Measurements from ENCODE around the gene PSMD2.
"Not testable (repeated sequence)": the region's sequence is repeated elsewhere in the genome, so short reads cannot be mapped to it uniquely, and the experiment has no call there.

The PSMD2 gene

DNA sequence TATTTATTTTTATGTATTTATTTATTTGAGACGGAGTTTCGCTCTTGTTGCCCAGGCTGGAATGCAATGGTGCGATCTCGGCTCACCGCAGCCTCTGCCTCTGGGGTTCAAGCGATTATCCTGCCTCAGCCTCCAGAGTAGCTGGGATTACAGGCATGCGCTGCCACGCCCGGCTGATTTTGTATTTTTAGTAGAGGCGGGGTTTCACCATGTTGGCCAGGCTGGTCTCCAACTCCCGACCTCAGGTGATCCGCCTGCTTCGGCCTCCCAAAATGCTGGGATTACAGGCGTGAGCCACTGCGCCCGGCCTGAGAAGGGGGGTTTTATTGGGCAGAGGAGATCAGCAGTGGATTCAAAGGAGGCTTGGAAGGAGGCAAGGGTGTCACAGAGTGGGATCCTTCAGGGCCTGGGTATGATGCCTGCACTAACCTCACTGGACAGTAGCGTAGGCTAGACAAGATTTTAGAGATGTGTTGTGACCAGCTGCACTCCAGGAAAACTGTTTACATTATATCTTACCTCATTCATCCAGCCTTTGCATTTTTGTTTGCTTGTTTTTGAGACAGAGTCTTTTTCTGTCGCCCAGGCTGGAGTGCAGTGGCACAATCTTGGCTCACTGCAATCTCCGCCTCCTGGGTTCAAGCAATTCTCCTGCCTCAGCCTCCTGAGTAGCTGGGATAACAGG lies 40.6 kb downstream of the PSMD2 start:
- DNase-seq (ENCODE audit: low spot score), result not testable (repeated sequence)

DNA sequence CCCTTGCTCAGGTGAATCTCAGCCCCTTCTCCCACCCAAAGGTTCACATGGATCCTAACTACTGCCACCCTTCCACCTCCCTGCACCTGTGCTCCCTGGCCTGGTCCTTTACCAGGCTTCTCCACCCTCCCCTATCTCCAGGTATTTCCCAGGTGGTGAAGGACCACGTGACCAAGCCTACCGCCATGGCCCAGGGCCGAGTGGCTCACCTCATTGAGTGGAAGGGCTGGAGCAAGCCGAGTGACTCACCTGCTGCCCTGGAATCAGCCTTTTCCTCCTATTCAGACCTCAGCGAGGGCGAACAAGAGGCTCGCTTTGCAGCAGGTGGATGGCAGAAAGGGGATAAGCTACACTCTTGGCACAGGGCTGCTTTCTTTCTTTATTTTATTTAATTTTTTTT lies 42.9 kb downstream of the PSMD2 start:
- no peak for DNase-seq (ENCODE audit: low spot score)

DNA sequence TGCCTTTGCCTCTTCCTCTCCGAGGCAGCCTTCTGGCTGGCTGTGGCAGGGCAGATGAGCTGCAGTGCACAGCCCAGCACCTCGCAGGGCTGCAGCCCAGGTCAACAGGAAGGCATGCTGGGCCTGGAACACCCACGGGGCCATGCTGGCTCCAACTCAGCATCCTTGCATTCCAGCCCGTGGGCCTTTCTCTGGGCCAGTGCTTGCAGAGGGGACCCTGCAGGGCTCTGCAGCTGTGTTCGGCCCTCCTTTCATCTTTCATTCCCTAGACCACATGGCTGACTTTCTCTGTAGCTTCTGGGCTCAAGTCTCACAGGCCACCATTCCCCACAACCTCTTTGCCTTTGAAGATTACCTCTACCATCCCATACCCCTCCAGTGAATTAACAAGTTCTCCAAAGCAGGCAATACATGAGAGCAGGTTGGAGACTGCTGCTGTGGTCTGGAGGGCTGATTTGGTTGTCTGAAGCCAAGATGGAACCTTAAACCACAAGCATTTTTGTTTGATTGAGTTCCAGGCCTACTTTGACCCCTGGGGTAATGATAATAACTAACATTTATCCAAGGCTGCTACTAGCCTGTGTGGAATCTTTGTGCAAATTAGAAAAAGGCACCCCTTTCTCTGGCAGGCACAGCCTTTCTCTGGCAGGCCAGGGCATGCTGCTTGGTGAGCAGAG lies 44.3 kb downstream of the PSMD2 start:
- DNase-seq (ENCODE audit: low spot score), result no peak

DNA sequence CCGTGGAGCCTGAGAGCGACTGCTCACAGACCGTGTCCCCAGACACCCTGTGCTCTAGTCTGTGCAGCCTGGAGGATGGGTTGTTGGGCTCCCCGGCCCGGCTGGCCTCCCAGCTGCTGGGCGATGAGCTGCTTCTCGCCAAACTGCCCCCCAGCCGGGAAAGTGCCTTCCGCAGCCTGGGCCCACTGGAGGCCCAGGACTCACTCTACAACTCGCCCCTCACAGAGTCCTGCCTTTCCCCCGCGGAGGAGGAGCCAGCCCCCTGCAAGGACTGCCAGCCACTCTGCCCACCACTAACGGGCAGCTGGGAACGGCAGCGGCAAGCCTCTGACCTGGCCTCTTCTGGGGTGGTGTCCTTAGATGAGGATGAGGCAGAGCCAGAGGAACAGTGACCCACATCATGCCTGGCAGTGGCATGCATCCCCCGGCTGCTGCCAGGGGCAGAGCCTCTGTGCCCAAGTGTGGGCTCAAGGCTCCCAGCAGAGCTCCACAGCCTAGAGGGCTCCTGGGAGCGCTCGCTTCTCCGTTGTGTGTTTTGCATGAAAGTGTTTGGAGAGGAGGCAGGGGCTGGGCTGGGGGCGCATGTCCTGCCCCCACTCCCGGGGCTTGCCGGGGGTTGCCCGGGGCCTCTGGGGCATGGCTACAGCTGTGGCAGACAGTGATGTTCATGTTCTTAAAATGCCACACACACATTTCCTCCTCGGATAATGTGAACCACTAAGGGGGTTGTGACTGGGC lies 45.7 kb downstream of the PSMD2 start:
- DNase-seq (ENCODE audit: low spot score), result no peak

DNA sequence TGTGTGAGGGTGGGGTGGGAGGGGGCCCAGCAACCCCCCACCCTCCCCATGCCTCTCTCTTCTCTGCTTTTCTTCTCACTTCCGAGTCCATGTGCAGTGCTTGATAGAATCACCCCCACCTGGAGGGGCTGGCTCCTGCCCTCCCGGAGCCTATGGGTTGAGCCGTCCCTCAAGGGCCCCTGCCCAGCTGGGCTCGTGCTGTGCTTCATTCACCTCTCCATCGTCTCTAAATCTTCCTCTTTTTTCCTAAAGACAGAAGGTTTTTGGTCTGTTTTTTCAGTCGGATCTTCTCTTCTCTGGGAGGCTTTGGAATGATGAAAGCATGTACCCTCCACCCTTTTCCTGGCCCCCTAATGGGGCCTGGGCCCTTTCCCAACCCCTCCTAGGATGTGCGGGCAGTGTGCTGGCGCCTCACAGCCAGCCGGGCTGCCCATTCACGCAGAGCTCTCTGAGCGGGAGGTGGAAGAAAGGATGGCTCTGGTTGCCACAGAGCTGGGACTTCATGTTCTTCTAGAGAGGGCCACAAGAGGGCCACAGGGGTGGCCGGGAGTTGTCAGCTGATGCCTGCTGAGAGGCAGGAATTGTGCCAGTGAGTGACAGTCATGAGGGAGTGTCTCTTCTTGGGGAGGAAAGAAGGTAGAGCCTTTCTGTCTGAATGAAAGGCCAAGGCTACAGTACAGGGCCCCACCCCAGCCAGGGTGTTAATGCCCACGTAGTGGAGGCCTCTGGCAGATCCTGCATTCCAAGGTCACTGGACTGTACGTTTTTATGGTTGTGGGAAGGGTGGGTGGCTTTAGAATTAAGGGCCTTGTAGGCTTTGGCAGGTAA lies 46.5 kb downstream of the PSMD2 start:
- DNase-seq (ENCODE audit: low spot score), result peak; percentile 84

DNA sequence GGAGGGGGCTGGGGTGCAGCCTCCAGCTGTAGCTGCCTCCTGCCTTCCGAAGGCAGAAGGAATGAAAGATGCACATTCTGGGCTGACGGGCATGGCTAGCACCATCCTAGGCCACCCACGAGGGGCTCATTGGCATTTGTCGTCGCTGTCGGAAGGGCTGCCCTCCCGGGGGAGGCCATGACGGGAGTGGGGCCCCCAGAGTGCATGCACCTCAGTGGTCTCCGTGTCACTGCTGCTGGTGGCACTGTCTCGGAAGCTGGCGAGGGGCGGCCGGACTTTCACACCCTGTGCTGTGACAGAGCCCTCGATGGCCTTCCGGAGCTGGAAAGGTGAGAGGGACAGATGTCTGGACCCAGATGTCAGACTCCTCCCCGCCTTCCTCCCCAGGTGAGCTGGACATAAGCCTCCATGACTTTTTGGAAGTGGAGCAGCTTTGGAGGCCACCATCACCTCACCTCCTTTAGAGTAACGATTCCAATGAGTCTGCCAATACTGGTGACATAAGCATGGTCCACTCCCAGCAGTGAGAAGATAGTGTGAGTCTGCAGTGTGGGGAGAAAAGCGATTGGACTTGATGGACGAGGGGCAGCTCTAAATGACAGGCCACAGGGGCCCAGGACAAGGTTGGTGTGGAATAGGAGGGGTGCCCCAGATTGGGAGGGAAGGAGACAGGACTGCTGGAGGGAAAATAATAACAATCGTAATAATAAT lies 47.6 kb downstream of the PSMD2 start:
- DNase-seq (ENCODE audit: low spot score), result no peak

DNA sequence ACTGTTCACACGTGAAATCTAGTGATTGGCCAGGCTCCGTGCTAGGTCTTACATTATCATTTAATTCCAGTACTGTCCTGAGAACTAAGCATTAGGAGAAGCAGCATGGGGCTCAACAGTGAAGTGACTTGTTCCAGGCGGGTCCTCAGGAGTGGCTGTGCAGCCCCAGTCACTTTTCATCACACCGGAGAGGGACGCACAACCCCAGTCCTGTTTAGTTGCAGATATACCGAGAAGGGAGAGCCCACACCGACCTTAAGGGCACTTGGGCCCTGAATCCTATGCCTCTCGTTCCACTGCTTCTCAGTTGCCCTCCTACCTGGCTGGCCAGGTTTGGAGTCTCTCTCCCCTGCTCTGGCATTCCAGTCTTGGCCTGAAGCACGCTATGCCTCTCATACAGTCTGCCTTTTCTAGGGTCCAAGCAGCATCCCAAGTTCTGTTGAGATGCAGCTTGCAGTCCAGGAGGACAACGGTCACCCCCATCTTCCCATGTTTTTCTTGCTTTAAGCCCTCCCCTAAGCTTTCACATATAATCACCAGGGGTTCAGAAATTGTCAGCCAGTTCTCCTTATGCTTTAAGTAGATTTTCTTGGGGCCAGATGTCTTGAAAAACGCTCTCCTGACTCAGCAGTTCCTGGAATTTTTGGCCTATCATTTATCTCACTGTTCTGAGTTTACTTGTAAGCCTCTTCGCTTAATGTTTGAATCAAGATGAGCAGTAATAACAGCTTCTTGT lies 48.4 kb downstream of the PSMD2 start:
- no peak for DNase-seq (ENCODE audit: low spot score)

DNA sequence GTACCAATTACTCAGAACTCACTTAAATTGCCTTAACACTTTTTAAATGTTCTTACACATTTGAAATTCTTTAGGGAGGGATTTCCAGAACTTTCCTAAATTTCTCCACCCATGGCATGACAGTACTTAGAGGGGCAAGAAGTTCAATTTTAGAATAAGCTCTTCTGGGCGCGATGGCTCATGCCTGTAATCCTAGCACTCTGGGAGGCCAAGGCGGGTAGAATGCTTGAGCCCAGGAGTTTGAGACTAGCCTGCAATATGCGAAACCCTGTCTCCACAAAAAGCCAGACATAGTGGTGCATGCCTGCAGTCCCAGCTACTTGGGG lies 49.0 kb downstream of the PSMD2 start:
- DNase-seq (ENCODE audit: low spot score), result no peak

DNA sequence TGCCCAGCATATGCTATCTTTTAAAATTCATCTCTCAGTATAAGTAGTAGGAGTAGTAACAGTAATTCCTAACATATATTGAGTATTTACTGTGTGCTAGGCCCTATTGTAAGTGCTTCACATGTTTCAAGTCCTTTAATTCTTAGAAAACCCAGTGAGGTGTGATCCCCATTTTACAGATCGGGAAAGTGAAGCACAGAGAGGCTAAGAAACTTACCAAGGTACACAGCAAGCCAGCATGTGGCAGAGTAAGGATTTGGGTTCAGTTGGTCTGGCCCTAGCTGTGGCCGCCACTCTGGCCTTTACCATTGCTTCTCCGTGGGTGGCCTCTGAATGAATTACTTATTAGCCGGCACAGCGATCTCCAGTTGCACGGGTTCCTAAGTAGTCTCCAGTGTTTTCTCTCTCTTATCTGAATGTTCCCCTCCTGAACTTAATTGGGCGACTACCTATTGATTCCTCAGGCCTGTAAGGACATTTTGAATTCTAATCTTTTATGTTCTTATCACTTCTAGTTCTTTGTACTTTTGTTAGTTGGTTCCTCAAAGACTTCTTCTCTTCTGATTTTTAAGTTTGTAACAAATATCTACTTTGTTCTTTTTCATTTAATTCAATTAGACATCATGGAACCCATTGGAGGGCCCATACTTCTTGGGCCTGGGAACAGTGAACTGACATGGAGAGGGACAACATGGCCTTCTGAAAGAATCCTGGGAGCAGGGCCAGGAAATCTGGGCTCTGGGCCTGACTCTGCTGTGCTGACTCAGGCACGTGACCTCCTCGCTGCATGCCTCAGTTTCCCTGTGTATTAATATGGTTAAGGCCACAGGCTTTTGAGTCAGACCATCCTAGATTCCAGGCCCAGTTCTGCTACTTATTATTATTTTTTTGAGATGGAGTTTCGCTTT lies 50.8 kb downstream of the PSMD2 start:
- no peak for DNase-seq (ENCODE audit: low spot score)

DNA sequence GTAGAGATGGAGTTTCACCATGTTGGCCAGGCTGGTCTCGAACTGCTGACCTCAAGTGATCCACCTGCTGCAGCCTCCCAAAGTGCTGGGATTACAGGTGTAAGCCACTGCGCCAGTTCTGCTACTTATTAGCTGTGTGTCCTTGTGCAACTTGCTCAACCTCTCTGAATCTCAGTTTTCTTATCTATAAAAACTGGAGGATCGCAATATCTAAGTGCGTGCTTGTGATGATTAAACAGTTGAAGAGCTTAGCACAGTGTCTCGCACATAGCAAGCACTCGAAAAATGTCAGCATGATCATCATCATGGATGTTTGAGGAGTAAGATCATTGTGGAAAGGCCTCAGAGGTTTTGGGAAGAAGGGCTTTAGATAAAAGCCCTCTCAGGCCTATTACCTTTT lies 51.6 kb downstream of the PSMD2 start:
- no peak for DNase-seq (ENCODE audit: low spot score)

DNA sequence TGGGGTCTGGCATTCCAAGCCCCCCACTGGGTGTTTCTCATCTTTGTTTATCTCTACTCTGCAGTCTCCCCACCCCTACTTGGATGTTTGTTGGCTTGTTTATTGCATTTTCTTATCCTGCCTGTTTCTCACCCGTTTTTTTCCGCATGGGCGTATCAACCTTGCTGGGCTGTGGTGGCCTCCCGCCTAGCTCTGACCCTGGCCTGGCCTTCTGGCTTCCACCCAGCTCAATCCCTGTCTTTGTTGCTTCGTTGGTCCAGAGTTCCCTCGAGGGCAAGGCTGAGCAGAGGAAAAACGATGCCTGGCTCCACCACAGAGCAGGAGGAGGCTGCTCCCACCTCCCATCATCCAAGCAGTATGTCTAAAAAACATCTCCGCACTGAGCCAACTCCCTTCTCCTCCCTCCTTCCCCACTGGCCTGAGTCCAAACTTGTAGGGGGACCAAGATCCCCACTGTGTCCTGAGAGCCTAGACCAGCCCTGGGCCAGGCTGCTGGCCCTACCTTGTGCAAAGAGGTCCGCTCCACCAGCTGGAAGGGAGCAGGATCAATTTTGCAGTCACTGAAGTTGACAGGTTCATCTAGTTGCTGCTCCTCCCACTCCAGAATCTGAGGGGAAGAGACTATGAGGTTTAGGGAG lies 52.6 kb downstream of the PSMD2 start:
- no peak for DNase-seq (ENCODE audit: low spot score)

DNA sequence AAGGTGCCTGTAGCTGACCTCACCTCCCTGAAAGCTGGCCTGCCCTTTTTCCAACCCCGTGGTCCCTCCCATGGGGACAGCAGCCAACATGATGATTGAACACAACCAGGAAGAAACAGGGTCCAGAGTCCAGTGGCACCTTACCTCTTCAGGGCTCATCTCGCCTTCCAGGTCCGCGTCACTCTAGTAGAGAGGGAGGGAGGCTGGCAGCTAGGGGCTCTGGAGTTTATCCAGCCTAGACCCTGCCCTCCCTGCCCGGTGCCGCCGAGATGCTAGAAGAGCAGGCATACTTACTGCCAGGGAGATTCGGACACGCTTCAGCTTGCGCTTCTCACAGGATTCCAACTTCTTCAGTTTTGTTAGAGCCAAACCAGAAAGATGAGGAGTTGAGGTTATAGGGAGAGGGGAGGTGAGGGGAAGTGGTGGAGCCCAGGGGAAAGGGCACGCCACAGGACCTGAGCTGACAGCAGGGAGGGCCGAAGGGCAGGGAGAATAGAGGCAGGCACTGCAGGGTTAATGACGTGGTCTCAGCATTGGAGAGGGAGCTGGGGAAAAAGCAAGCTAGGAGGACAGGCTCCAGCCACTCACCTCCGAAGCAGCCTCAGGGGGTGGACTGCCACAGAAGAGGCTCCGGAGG lies 53.2 kb downstream of the PSMD2 start:
- no peak for DNase-seq (ENCODE audit: low spot score)

DNA sequence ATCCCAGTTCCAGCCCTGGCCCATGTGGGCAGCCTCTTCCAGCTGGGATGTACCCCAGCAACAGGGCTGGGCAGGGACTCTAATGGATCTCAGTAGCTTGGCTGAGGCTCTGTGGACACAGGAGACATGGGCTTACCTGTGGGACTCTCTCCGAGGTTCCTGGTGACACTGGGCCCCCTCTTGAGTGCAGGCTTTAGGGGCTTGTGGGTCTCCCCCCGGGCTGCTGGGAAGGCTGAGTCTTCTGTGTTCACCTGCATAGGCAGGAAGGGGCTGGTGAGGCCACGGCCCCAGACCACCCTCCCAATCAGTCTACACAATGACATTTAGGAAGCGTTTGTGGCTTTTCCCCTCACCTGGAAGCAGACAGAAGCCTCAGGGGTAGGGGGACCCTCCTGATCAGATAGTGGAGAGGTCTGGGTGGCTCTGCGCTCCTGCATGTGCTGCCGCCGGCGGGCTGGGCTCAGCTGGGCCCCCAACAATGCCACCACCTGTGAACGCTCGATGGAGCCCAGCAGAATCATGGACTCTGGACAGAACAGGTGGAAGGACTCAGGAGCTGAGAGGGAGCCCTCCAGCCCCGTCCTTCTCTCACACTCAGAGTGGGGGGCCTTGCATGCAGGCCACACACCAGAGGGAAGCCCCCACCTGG lies 54.0 kb downstream of the PSMD2 start:
- no peak for DNase-seq (ENCODE audit: low spot score)

DNA sequence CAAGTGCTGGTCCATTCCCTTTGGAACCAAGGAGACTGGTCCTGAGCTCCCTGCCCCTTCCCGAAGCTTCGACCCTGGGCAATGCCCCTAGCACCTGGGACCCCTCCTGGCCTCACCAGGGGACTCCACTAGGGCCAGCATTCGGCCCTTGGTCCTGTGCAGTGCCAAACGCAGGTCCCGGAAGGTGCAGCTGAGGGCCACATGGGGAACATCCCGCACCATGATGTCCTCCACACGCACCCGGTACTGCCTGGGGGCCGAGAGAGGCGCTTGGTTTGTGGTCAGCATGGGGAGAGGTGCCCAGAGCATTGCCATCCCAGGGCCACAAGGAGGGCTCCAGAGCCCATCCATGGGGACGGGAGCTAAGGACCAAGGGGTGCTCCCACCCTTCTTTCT lies 54.5 kb downstream of the PSMD2 start:
- DNase-seq (ENCODE audit: low spot score), result no peak

DNA sequence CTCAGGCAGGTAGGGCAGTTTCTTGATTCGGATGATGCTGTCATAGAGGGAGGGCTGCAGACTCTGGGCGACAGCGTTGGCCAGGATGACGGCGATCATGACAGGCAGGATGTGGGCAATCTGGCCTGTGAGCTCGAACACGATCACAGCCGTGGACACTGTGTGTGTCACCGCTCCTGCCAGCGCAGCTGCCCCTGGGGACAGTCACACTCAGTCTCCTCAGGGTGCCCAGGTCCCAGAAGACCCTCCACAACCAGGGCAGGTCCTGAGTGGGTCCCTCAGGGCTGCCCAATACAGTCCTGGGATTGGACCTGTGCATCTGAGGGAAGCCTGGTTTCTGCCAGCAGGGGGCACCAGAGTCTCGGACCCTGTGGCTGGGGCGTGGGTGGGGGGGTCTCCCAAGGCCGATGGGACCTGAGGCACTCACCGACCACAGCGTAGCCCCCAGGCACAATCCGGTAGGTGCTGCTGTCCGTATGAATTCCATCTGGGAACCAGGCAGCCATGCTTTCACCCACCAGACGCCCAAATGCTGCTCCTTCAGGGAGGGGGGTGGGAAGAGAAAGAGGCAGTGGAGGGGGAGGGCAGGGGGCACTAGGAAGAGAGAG lies 55.2 kb downstream of the PSMD2 start:
- DNase-seq (ENCODE audit: low spot score), result no peak

DNA sequence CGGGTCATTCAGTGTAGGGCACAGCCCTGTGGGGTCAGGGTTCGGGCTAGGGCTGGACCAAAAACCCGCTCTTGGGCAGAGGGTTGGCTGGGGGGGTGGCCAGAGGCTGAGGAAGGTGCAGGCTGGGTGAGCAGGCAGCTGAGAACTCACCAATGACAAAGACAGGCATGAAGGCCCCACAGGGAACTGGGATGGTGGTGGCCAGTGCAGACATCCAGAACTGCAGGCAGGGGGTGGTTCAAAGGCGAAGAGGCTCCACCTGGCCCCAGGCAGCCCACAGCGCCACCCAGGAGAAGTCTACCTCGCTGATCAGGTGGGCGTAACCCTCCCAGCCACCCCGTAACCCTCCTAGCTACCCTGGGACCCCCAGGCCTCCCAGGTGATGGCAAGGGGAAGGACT lies 55.7 kb downstream of the PSMD2 start:
- DNase-seq (ENCODE audit: low spot score), result no peak

DNA sequence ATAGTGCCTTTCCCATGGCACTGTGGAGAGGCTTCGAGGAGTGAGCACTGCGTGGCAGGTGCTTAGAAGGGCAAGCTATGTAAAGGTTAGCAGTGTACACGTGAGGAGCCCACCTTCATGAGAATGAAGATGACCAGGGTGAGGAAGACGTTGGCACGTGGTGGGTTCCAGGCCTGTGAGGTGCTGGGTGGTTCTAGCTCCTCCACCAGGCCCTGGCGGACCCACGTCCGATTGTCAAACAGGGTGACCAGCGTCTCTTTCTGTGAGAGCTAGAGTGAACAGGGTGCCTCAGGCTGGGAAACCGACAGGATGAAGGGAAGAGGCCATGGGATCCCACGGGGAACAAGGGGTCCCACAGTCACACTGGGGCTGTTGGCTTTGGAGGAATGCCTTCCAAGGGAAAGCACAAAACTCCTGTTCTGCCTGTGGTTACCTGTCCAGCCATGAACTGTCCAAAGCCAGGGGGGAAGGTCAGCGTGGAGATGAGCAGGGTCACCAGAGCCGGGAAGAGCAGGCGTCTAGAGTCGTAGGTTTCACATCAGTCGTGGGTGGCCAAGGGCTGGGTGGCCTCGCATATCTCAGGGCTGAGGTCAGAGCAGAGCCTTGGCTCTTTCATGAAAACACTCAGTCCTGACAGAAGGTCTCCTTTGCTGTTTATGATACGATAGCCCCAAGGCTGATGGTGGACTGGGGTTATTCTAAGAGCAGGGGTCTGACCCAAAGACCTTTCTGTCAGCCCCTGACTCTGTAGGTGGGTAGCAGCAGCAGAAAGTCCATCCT lies 56.4 kb downstream of the PSMD2 start:
- DNase-seq (ENCODE audit: low spot score), result no peak
